ENCODE measurements around the gene MCTP1. TPM values are rescaled to one million over a fixed set of nuclear protein-coding genes. Genes with fewer than 3 reads are reported as not detected.

MCTP1 gene
- total and polyA plus RNA-seq, 10 of the 15 experiments (the other 5 are each of a cell fraction or from before 2014, with no cell fraction given): 12.6 to 45.9 (median 18.8) TPM

DNA sequence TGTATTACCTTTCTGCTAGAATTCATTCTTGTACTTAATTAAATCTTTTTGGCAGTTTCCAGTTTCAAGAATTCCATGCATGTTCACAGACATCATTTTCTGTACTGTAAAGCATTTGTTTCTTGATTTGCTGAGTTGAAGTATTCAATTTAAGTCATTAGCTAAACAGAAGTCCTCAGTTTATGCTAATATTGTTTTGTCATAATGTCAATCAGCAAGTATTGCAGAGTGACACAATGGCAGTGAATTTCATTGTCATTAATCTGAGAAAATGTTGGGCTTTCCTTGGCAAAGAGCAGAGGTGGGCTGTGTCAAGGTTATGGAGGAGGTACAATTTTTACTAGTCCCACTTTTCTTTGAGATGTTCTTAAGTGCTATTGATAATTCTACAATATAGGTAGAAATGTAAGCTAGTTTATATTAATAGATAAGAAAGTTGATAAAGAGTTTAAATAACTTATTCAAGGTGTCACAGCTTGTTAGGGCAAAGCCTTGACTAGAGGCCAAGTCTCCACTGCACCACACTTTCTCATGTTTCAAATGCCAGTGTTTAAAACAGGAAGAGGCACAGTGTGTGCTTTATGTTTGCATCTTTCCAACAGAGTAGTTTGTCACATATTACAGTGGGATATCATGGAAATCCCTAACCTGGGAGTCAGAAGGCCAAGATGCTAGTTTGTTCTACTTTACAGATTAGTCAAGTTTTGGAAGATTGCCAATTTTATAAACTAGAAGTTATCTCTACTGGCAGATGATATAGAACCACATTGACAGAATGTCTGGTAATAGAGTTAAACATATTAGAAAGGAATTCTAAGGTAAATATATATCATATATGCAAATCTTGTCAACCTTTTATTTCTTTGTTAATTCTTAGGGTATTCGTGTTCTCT is 610.2 kb downstream of the MCTP1 start (continued):
- TF ChIP-seq SKIL (IDR thresholded peaks at IDR 0.05; ENCODE audit: low read depth, poor library complexity, severe bottlenecking): no peak
- TF ChIP-seq POU2F2 (IDR thresholded peaks at IDR 0.05; ENCODE audit: borderline replicate concordance, low read depth, low read length): no peak
- TF ChIP-seq, protein P1, sequence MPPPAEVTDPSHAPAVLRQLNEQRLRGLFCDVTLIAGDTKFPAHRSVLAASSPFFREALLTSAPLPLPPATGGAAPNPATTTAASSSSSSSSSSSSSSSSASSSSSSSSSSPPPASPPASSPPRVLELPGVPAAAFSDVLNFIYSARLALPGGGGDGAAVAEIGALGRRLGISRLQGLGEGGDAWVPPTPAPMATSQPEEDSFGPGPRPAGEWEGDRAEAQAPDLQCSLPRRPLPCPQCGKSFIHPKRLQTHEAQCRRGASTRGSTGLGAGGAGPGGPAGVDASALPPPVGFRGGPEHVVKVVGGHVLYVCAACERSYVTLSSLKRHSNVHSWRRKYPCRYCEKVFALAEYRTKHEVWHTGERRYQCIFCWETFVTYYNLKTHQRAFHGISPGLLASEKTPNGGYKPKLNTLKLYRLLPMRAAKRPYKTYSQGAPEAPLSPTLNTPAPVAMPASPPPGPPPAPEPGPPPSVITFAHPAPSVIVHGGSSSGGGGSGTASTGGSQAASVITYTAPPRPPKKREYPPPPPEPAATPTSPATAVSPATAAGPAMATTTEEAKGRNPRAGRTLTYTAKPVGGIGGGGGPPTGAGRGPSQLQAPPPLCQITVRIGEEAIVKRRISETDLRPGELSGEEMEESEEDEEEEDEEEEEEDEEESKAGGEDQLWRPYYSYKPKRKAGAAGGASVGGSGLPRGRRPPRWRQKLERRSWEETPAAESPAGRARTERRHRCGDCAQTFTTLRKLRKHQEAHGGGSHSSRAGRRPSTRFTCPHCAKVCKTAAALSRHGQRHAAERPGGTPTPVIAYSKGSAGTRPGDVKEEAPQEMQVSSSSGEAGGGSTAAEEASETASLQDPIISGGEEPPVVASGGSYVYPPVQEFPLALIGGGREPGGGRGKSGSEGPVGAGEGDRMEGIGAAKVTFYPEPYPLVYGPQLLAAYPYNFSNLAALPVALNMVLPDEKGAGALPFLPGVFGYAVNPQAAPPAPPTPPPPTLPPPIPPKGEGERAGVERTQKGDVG (CRISPR knock-in tag; IDR thresholded peaks at IDR 0.05): no peak
- TF ChIP-seq ZNF207 (IDR thresholded peaks at IDR 0.05; ENCODE audit: borderline replicate concordance): no peak
- no peak for TF ChIP-seq NFIC (IDR thresholded peaks at IDR 0.05; ENCODE audit: low read depth, low read length)

Measured in GM12878 (cell line).